Neutrophil (primary cell): ENCODE measurements around the gene DLG5.

ENCODE experiments used
- H3K27ac ChIP-seq: fragments of 200-600 bp; sonication (generic); 2 replicates; pipeline ENCODE4 v1.5.1; 2016; ENCODE audit warnings: mild to moderate bottlenecking, moderate library complexity
- H3K27me3 ChIP-seq: fragments of 200-600 bp; sonication (generic); 2 replicates; pipeline ENCODE4 v1.6.0; 2016; ENCODE audit warnings: mild to moderate bottlenecking
- H3K36me3 ChIP-seq: fragments of 200-600 bp; sonication (generic); 2 replicates; pipeline ENCODE4 v1.5.1; 2017
- H3K4me1 ChIP-seq, 2 experiments: fragments of 200-600 bp in 1 of 2; sonication (generic) in 1 of 2; 1 replicate in 1 of 2; 2 replicates in 1 of 2; pipeline versions ENCODE4 v1.5.1 to v1.6.1; 2013 to 2016; ENCODE audit warnings: low read depth in 1 of 2, low read length in 1 of 2, mild to moderate bottlenecking in 1 of 2, moderate library complexity in 1 of 2; ENCODE audit not compliant: control insufficient read depth in 1 of 2, insufficient read depth in 1 of 2
- H3K4me3 ChIP-seq, 2 experiments: fragments of 200-600 bp in 1 of 2; sonication (generic) in 1 of 2; 1 replicate in 1 of 2; 2 replicates in 1 of 2; pipeline ENCODE4 v1.5.1; 2013 to 2016; ENCODE audit warnings: low read depth in 1 of 2, low read length in 1 of 2, mild to moderate bottlenecking in 1 of 2, moderate library complexity in 1 of 2
- H3K9me3 ChIP-seq: fragments of 200-600 bp; sonication (generic); 2 replicates; pipeline ENCODE4 v1.5.1; 2016
- TF ChIP-seq, protein P1 (sequence below): fragments of 200-600 bp; sonication (generic); IDR thresholded peaks from 2 replicates; pipeline ENCODE4 v1.5.1; 2016; ENCODE audit warnings: antibody characterized with exemption

DLG5 gene

DNA sequence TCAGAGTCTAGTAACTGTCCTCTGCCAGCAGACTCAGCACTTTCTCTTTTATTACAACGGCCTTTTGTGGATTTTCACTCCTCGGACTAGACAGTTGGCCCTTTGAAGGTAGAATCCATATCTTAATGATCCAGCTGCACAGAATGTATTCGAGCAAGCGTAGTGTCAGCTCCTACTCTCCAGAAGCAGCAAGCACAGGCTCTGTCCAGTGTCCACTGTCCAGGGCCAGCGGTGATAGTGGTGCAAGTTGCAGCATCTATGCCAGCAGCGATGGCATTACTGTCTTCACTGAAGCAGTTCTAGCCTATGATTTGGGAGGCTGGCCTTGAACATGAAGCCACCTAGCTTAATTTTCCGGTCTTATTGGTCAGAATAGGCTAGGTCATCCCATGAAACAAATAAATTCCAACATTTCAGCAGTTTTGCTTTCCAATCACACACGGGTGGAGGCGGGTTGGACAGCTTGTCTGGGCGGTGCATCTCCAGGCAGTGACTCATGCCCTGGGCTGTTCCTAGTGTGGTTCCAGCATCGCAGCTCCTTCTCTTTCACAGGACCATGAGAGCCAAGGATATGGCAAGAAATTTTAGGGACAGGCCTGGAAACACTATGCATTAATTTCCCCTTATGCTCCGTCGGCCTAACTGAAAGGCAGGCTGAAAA lies 180.4 kb downstream of the DLG5 start:
- Histone ChIP-seq H3K27me3 (no peaks in the 10 kb centered on the region), H3K4me3 (no peak overlapping the region), H3K27ac (no peak overlapping the region), H3K36me3 (no peaks in the 10 kb centered on the region), H3K4me1 (no peaks in the 10 kb centered on the region), H3K9me3 (no peaks in the 10 kb centered on the region)
- TF ChIP-seq, protein P1, sequence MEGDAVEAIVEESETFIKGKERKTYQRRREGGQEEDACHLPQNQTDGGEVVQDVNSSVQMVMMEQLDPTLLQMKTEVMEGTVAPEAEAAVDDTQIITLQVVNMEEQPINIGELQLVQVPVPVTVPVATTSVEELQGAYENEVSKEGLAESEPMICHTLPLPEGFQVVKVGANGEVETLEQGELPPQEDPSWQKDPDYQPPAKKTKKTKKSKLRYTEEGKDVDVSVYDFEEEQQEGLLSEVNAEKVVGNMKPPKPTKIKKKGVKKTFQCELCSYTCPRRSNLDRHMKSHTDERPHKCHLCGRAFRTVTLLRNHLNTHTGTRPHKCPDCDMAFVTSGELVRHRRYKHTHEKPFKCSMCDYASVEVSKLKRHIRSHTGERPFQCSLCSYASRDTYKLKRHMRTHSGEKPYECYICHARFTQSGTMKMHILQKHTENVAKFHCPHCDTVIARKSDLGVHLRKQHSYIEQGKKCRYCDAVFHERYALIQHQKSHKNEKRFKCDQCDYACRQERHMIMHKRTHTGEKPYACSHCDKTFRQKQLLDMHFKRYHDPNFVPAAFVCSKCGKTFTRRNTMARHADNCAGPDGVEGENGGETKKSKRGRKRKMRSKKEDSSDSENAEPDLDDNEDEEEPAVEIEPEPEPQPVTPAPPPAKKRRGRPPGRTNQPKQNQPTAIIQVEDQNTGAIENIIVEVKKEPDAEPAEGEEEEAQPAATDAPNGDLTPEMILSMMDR = no peak

DNA sequence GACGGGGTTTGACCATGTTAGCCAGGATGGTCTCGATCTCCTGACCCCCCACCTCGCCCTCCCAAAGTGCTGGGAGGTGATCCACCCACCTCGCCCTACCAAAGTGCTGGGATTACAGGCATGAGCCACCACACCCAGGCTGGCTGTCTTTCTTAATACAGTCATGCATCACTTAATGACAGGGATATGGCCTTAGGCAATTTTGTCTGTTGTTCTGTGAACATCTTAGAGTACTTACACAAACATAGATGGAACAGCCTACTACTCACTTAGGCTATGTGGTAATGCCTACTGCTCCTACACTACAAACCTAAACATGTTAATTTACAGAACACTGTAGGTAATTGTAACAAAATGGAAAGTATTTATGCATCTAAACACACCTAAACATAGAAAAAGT lies 182.3 kb downstream of the DLG5 start:
- Histone ChIP-seq H3K27ac (no peak overlapping the region), H3K27me3 (no peaks in the 10 kb centered on the region), H3K4me3 (no peak overlapping the region), H3K4me1 (no peaks in the 10 kb centered on the region), H3K36me3 (no peaks in the 10 kb centered on the region), H3K9me3 (no peaks in the 10 kb centered on the region)
- TF ChIP-seq, protein P1 = no peak

DNA sequence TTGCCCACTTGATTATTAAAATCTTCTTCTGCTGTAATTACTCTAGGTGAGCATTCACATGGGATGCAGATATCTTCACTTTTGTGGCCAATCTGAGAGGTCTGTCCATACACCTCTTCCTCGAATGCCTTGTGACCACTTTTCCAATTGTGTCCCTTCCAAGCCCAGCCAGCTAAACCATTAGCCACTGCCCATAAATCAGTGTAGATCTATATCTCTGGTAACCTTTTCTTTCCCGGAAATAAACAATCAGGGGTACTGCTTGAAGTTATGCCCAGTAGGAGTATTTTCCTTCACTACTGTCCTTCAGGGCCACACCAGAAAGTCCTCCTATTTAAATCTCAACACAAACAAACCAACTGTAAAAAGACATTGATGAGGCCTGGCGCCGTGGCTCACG lies 184.4 kb downstream of the DLG5 start:
- H3K4me1 ChIP-seq = no peaks in the 10 kb centered on the region
- TF ChIP-seq, protein P1 = no peak
- no peaks in the 10 kb centered on the region for H3K9me3 ChIP-seq
- no peak overlapping the region for H3K4me3 ChIP-seq
- no peaks in the 10 kb centered on the region for H3K27me3 ChIP-seq
- H3K36me3 ChIP-seq = no peaks in the 10 kb centered on the region
- H3K27ac ChIP-seq = no peak overlapping the region

DNA sequence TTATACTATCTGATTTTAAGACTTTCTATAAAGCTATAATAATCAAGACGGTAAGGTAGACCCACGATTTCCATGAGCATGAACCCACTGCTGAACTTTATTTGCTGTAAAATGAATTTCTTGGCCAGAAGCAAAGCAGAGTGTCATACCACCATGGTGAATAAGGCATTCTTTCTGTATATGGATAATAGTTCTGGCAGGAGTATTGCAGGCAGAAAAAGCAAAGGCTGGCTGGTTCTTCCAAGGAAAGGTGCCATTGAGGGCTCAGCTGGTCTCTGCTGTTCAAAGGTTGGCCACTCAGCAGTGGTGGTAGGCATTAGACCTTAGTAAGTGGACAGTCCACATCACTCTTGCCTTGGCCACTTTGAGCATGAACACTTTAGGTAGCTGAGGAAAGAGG lies 184.8 kb downstream of the DLG5 start:
- H3K27me3 ChIP-seq = no peaks in the 10 kb centered on the region
- TF ChIP-seq, protein P1 = no peak
- no peaks in the 10 kb centered on the region for H3K4me1 ChIP-seq
- H3K27ac ChIP-seq = no peak overlapping the region
- H3K9me3 ChIP-seq = no peaks in the 10 kb centered on the region
- H3K4me3 ChIP-seq = no peak overlapping the region
- no peaks in the 10 kb centered on the region for H3K36me3 ChIP-seq
